ENCODE measurements around the gene WDR20.
"Not testable (repeated sequence)": the region's sequence is repeated elsewhere in the genome, so short reads cannot be mapped to it uniquely, and the experiment has no call there.

WDR20 gene

GRCh38 chr14:102241147-102241546 lies 101.5 kb downstream of the WDR20 start:
- H3K36me3 ChIP-seq: no peaks in the 10 kb centered on the region
- H3K27me3 ChIP-seq: no peaks in the 10 kb centered on the region
- peaks cover 0 to 6% of the 10 kb centered on the region in 2 experiments for H3K4me1 ChIP-seq (ENCODE audit: control insufficient read depth in 1 of 2, insufficient read depth in 1 of 2, low read depth in 1 of 2, low read length in 1 of 2)
- no peak overlapping the region for H3K27ac ChIP-seq
- H3K4me3 ChIP-seq (ENCODE audit: low read depth in 1 of 2, low read length in 1 of 2): no peak overlapping the region
- H3K9me3 ChIP-seq: no peaks in the 10 kb centered on the region
- no peak for TF ChIP-seq CTCF (IDR thresholded peaks at IDR 0.05)

- H3K4me3 ChIP-seq (ENCODE audit: low read depth in 1 of 2, low read length in 1 of 2); H3K27ac ChIP-seq; H3K27me3 ChIP-seq; H3K4me1 ChIP-seq (ENCODE audit: control insufficient read depth in 1 of 2, insufficient read depth in 1 of 2, low read depth in 1 of 2, low read length in 1 of 2); H3K9me3 ChIP-seq; H3K36me3 ChIP-seq: not testable (repeated sequence)
Measured at GRCh38 chr14:102243795-102244194, 104.1 kb downstream of the WDR20 start.

GRCh38 chr14:102246071-102246470 lies 106.4 kb downstream of the WDR20 start:
- no peaks in the 10 kb centered on the region for H3K4me1 ChIP-seq (ENCODE audit: control insufficient read depth in 1 of 2, insufficient read depth in 1 of 2, low read depth in 1 of 2, low read length in 1 of 2)
- TF ChIP-seq CTCF (IDR thresholded peaks at IDR 0.05): no peak
- no peak overlapping the region for H3K27ac ChIP-seq
- H3K4me3 ChIP-seq (ENCODE audit: low read depth in 1 of 2, low read length in 1 of 2): no peak overlapping the region
- no peaks in the 10 kb centered on the region for H3K27me3 ChIP-seq
- no peaks in the 10 kb centered on the region for H3K36me3 ChIP-seq
- no peaks in the 10 kb centered on the region for H3K9me3 ChIP-seq

GRCh38 chr14:102248121-102248520 lies 108.4 kb downstream of the WDR20 start:
- TF ChIP-seq CTCF (IDR thresholded peaks at IDR 0.05): no peak
- Histone ChIP-seq H3K9me3 (no peaks in the 10 kb centered on the region), H3K27me3 (no peaks in the 10 kb centered on the region), H3K4me1 (ENCODE audit: control insufficient read depth in 1 of 2, insufficient read depth in 1 of 2, low read depth in 1 of 2, low read length in 1 of 2) (no peaks in the 10 kb centered on the region), H3K4me3 (ENCODE audit: low read depth in 1 of 2, low read length in 1 of 2) (no peak overlapping the region), H3K36me3 (no peaks in the 10 kb centered on the region), H3K27ac (no peak overlapping the region)

GRCh38 chr14:102249041-102249440 lies 109.3 kb downstream of the WDR20 start:
- no peak overlapping the region for H3K27ac ChIP-seq
- no peaks in the 10 kb centered on the region for H3K27me3 ChIP-seq
- no peaks in the 10 kb centered on the region for H3K4me1 ChIP-seq (ENCODE audit: control insufficient read depth in 1 of 2, insufficient read depth in 1 of 2, low read depth in 1 of 2, low read length in 1 of 2)
- H3K9me3 ChIP-seq: no peaks in the 10 kb centered on the region
- no peaks in the 10 kb centered on the region for H3K36me3 ChIP-seq
- no peak overlapping the region for H3K4me3 ChIP-seq (ENCODE audit: low read depth in 1 of 2, low read length in 1 of 2)
- no peak for TF ChIP-seq CTCF (IDR thresholded peaks at IDR 0.05)

GRCh38 chr14:102249981-102250380 lies 110.3 kb downstream of the WDR20 start:
- Histone ChIP-seq H3K4me3 (ENCODE audit: low read depth in 1 of 2, low read length in 1 of 2) (no peak overlapping the region), H3K36me3 (no peaks in the 10 kb centered on the region), H3K27ac (no peak overlapping the region), H3K27me3 (no peaks in the 10 kb centered on the region), H3K4me1 (ENCODE audit: control insufficient read depth in 1 of 2, insufficient read depth in 1 of 2, low read depth in 1 of 2, low read length in 1 of 2) (no peaks in the 10 kb centered on the region), H3K9me3 (no peaks in the 10 kb centered on the region)
- no peak for TF ChIP-seq CTCF (IDR thresholded peaks at IDR 0.05)

Data from neutrophil (primary cell).